HEK293T (cell line): ENCODE data around the gene GCNT3.
A peak's percentile ranks its signal among the peaks of the same experiment; 100 is the strongest.

Experiments
- ARNT ChIP-seq: fragments of 450-650 bp; IDR thresholded peaks from 2 replicates; pipeline ENCODE4 v1.6.1; 2017; ENCODE audit warnings: mild to moderate bottlenecking
- BHLHE40 ChIP-seq: fragments of 450-650 bp; IDR thresholded peaks from 2 replicates; pipeline ENCODE4 v1.6.1; 2016; ENCODE audit warnings: mild to moderate bottlenecking, moderate library complexity, borderline replicate concordance
- FOXM1 ChIP-seq: fragments of 450-650 bp; IDR thresholded peaks from 2 replicates; pipeline ENCODE4 v1.6.1; 2017; ENCODE audit warnings: mild to moderate bottlenecking, borderline replicate concordance
- HDGF ChIP-seq: fragments of 450-650 bp; IDR thresholded peaks from 2 replicates; pipeline ENCODE4 v1.6.1; 2017; ENCODE audit warnings: antibody characterized with exemption, borderline replicate concordance
- L3MBTL2 ChIP-seq: fragments of 450-650 bp; conservative IDR thresholded peaks from 2 replicates; pipeline ENCODE4 v1.6.1; 2016; ENCODE audit warnings: mild to moderate bottlenecking
- LEF1 ChIP-seq: fragments of 450-650 bp; IDR thresholded peaks from 2 replicates; pipeline ENCODE4 v1.6.1; 2017; ENCODE audit warnings: mild to moderate bottlenecking, borderline replicate concordance
- NFRKB ChIP-seq: fragments of 450-650 bp; IDR thresholded peaks from 2 replicates; pipeline ENCODE4 v1.6.1; 2016; ENCODE audit warnings: mild to moderate bottlenecking, moderate library complexity
- SUZ12 ChIP-seq: fragments of 450-650 bp; IDR thresholded peaks from 2 replicates; pipeline ENCODE4 v1.6.1; 2016; ENCODE audit warnings: mild to moderate bottlenecking
- ZNF384 ChIP-seq: fragments of 450-650 bp; IDR thresholded peaks from 2 replicates; pipeline ENCODE4 v1.6.1; 2016

- TF ChIP-seq FOXM1 = no peak
- no peak for TF ChIP-seq SUZ12
- no peak for TF ChIP-seq LEF1
- no peak for TF ChIP-seq BHLHE40
- no peak for TF ChIP-seq NFRKB
- no peak for TF ChIP-seq ZNF384
- TF ChIP-seq HDGF = no peak
- no peak for TF ChIP-seq ARNT
- peak; percentile 71 for TF ChIP-seq L3MBTL2
Observed at GRCh38 chr15:59656897-59657634, 45.5 kb downstream of the GCNT3 start, which contains the start of gene GTF2A2.
